AG04450 (cell line): ENCODE measurements around the gene UNK. TPM values are rescaled to one million over a fixed set of nuclear protein-coding genes. Genes with fewer than 3 reads are reported as not detected.

Experiments
- CTCF ChIA-PET: fragments of 300-600, 350-600 bp; formaldehyde crosslinking; extraction: SDS; loops from one replicate; lab custom pipeline; 2022; ENCODE audit warnings: antibody characterized with exemption, inconsistent platforms; lab: Charles Lee
- POLR2A ChIA-PET: fragments of 350-600 bp; formaldehyde crosslinking; extraction: SDS; loops from one replicate; lab custom pipeline; 2021; ENCODE audit warnings: antibody characterized with exemption, inconsistent platforms; lab: Yijun Ruan, JAX
- DNase-seq: peaks from one replicate; pipeline ENCODE4 v3.0.0-alpha.2; 2011; ENCODE audit warnings: low read depth, low spot score
- H3K27ac ChIP-seq: one replicate; pipeline ENCODE4 v1.5.1; 2012; ENCODE audit warnings: low read depth, low read length, control low read depth
- H3K27me3 ChIP-seq: one replicate; pipeline ENCODE4 v1.6.0; 2012; ENCODE audit warnings: low read length; ENCODE audit not compliant: control insufficient read depth, insufficient read depth
- H3K4me3 ChIP-seq: 2 replicates; pipeline ENCODE4 v1.5.1; 2011; ENCODE audit warnings: mild to moderate bottlenecking, low read depth, low read length, control low read depth
- H3K9me3 ChIP-seq: 2 replicates; pipeline ENCODE4 v1.5.1; 2012; ENCODE audit warnings: low read length; ENCODE audit not compliant: control insufficient read depth, insufficient read depth
- CTCF ChIP-seq: IDR thresholded peaks from 2 replicates; pipeline ENCODE4 v1.5.1; 2011; ENCODE audit warnings: low read depth, low read length, control low read depth, inconsistent platforms
- polyA plus RNA-seq: library from polyadenylated mRNA; depleted of rRNA; stranded (reverse); fragments of >200 nt; gene quantifications from 2 replicates; pipeline ENCODE4 v1.2.3, GENCODE V29; 2011

Gene UNK
- polyA plus RNA-seq, 1 experiment: 11.4 TPM

GRCh38 chr17:75840799-75841164 lies 56.2 kb downstream of the UNK start:
- CTCF ChIA-PET: no interaction called here
- POLR2A ChIA-PET: interaction anchor here (1.5 kb wide), 1 partner anchor 61 kb away, joined by 7 read pairs; no protein-coding TSS in a partner anchor
- no peaks in the 10 kb centered on the region for H3K9me3 ChIP-seq
- H3K4me3 ChIP-seq: no peak overlapping the region
- H3K27ac ChIP-seq: no peak overlapping the region
- DNase-seq: no peak
- H3K27me3 ChIP-seq: no peaks in the 10 kb centered on the region
- no peak for TF ChIP-seq CTCF

- POLR2A ChIA-PET: no interaction called here
- no peaks in the 10 kb centered on the region for H3K9me3 ChIP-seq
- no peak overlapping the region for H3K4me3 ChIP-seq
- no peaks in the 10 kb centered on the region for H3K27me3 ChIP-seq
- CTCF ChIA-PET: no interaction called here
- no peak for DNase-seq
- no peak for TF ChIP-seq CTCF
- no peak overlapping the region for H3K27ac ChIP-seq
These were observed 57.8 kb downstream of the UNK start for GRCh38 chr17:75842411-75842810.

- ChIA-PET CTCF (no interaction called here), POLR2A (no interaction called here)
- H3K27ac ChIP-seq: no peak overlapping the region
- no peak for TF ChIP-seq CTCF
- H3K27me3 ChIP-seq: no peaks in the 10 kb centered on the region
- DNase-seq: no peak
- no peaks in the 10 kb centered on the region for H3K9me3 ChIP-seq
- H3K4me3 ChIP-seq: no peak overlapping the region
These were observed 58.5 kb downstream of the UNK start for GRCh38 chr17:75842963-75843576.

- no peaks in the 10 kb centered on the region for H3K9me3 ChIP-seq
- no peak for TF ChIP-seq CTCF
- ChIA-PET CTCF (interaction anchor here (0.6 to 3.3 kb wide), 4 partner anchors 11 to 248 kb away, joined by 3 to 18 read pairs (median 6); partner anchors contain the start of gene WBP2), POLR2A (interaction anchor here (1.0 kb wide), 1 partner anchor 11 kb away, joined by 5 read pairs; the partner anchor contains the start of gene WBP2)
- no peaks in the 10 kb centered on the region for H3K27me3 ChIP-seq
- no peak within 1 kb of the TSS for H3K27ac ChIP-seq
- no peak within 1 kb of the TSS for H3K4me3 ChIP-seq
- DNase-seq: no peak
These were observed 59.2 kb downstream of the UNK start, which contains the start of gene UNC13D for GRCh38 chr17:75843577-75844529. Gene UNC13D (minus strand): TSS chr17:75844404. CDS start chr17:75844337, 67 bp downstream.
